WTC11 (cell line): Measurements from ENCODE around the gene MYOF. TPM values are rescaled to one million over a fixed set of nuclear protein-coding genes. Genes with fewer than 3 reads are reported as not detected.

Experiments
- ATAC-seq: fragments of 200-7000 bp; cut with Tn5 transposase; 2 replicates; pipeline ENCODE4 v1.10.0; 2021; ENCODE audit warnings: mild to moderate bottlenecking, moderate library complexity
- CTCF ChIA-PET: fragments of 300-600 bp; sonication (Branson Sonifier 250); formaldehyde crosslinking; loops from one replicate; lab custom pipeline; 2021; ENCODE audit warnings: antibody characterized with exemption; lab: Charles Lee
- POLR2A ChIA-PET: fragments of 350-600 bp; sonication (Branson Sonifier 250); formaldehyde crosslinking; loops from one replicate; lab custom pipeline; 2021; ENCODE audit warnings: antibody characterized with exemption; lab: Charles Lee
- DNase-seq: peaks from one replicate; pipeline ENCODE4 v3.0.0; 2021; ENCODE audit warnings: low spot score
- H3K27ac Mint-ChIP-seq: 2 replicates; pipeline ENCODE4 v1.8.0; 2021; ENCODE audit warnings: mixed read lengths
- H3K27me3 Mint-ChIP-seq: 2 replicates; pipeline ENCODE4 v1.8.0; 2021; ENCODE audit warnings: low read depth, mild to moderate bottlenecking, moderate library complexity, mixed read lengths
- H3K36me3 Mint-ChIP-seq: 2 replicates; pipeline ENCODE4 v1.8.0; 2021; ENCODE audit warnings: mixed read lengths
- H3K4me1 Mint-ChIP-seq: 2 replicates; pipeline ENCODE4 v1.8.0; 2022; ENCODE audit warnings: mixed read lengths
- H3K4me3 Mint-ChIP-seq: 2 replicates; pipeline ENCODE4 v1.8.0; 2021; ENCODE audit warnings: mild to moderate bottlenecking, moderate library complexity, mixed read lengths
- H3K9me3 Mint-ChIP-seq: 2 replicates; pipeline ENCODE4 v1.8.0; 2021; ENCODE audit warnings: mixed read lengths
- ATF2 ChIP-seq: sonication (generic); formaldehyde crosslinking; IDR thresholded peaks from 2 replicates; pipeline ENCODE4 v1.8.1; 2022; ENCODE audit warnings: low read depth, missing genetic modification reagents, borderline replicate concordance
- ATF3 ChIP-seq: sonication (generic); formaldehyde crosslinking; conservative IDR thresholded peaks from 2 replicates; pipeline ENCODE4 v1.8.1; 2022; ENCODE audit warnings: mild to moderate bottlenecking, missing genetic modification reagents
- CREM ChIP-seq: sonication (generic); formaldehyde crosslinking; IDR thresholded peaks from 2 replicates; pipeline ENCODE4 v1.8.1; 2022; ENCODE audit warnings: mild to moderate bottlenecking, missing genetic modification reagents, moderate library complexity
- E2F5 ChIP-seq: sonication (generic); formaldehyde crosslinking; IDR thresholded peaks from 2 replicates; pipeline ENCODE4 v1.8.1; 2022; ENCODE audit warnings: mild to moderate bottlenecking, moderate library complexity, missing genetic modification reagents
- ELF4 ChIP-seq: sonication (generic); formaldehyde crosslinking; IDR thresholded peaks from 2 replicates; pipeline ENCODE4 v1.8.1; 2022; ENCODE audit warnings: low read depth, mild to moderate bottlenecking, moderate library complexity, missing genetic modification reagents
- EMX1 ChIP-seq: fragments of 250-450 bp; sonication (Bioruptor Pico); IDR thresholded peaks from 2 replicates; pipeline ENCODE4 v1.8.0; 2021; ENCODE audit warnings: mild to moderate bottlenecking
- ESRRA ChIP-seq: sonication (generic); formaldehyde crosslinking; IDR thresholded peaks from 2 replicates; pipeline ENCODE4 v1.8.1; 2022; ENCODE audit warnings: mild to moderate bottlenecking, missing genetic modification reagents, borderline replicate concordance
- GRHL2 ChIP-seq: fragments of 250-450 bp; sonication (Bioruptor Pico); IDR thresholded peaks from 2 replicates; pipeline ENCODE4 v1.8.0; 2022; ENCODE audit warnings: mild to moderate bottlenecking, moderate library complexity; ENCODE audit not compliant: insufficient replicate concordance, severe bottlenecking
- MAX ChIP-seq: sonication (generic); formaldehyde crosslinking; IDR thresholded peaks from 2 replicates; pipeline ENCODE4 v1.8.0; 2022; ENCODE audit warnings: mild to moderate bottlenecking, missing genetic modification reagents
- TEAD1 ChIP-seq: sonication (generic); formaldehyde crosslinking; IDR thresholded peaks from 2 replicates; pipeline ENCODE4 v1.8.0; 2022; ENCODE audit warnings: mild to moderate bottlenecking, missing genetic modification reagents
- TP53 ChIP-seq: sonication (generic); formaldehyde crosslinking; IDR thresholded peaks from 2 replicates; pipeline ENCODE4 v1.8.1; 2023; ENCODE audit warnings: mild to moderate bottlenecking, missing genetic modification reagents
- USF1 ChIP-seq: sonication (generic); formaldehyde crosslinking; IDR thresholded peaks from 2 replicates; pipeline ENCODE4 v1.8.0; 2022; ENCODE audit warnings: mild to moderate bottlenecking, missing genetic modification reagents
- ZMAT4 ChIP-seq: fragments of 250-450 bp; sonication (Bioruptor Pico); IDR thresholded peaks from 2 replicates; pipeline ENCODE4 v1.9.0; 2021; ENCODE audit warnings: mild to moderate bottlenecking
- ZNF121 ChIP-seq: sonication (generic); formaldehyde crosslinking; IDR thresholded peaks from 2 replicates; pipeline ENCODE4 v1.8.0; 2023; ENCODE audit warnings: missing genetic modification reagents
- ZNF232 ChIP-seq: sonication (generic); formaldehyde crosslinking; IDR thresholded peaks from 2 replicates; pipeline ENCODE4 v1.8.0; 2022; ENCODE audit warnings: mild to moderate bottlenecking, missing genetic modification reagents
- ZNF263 ChIP-seq: sonication (generic); formaldehyde crosslinking; IDR thresholded peaks from 2 replicates; pipeline ENCODE4 v1.8.1; 2022; ENCODE audit warnings: low read depth, mild to moderate bottlenecking, moderate library complexity, missing genetic modification reagents
- ZNF423 ChIP-seq: fragments of 250-450 bp; sonication (Bioruptor Pico); IDR thresholded peaks from 2 replicates; pipeline ENCODE4 v2.1.2; 2022; ENCODE audit warnings: mild to moderate bottlenecking, moderate library complexity
- ZNF671 ChIP-seq: fragments of 250-450 bp; sonication (Bioruptor Pico); IDR thresholded peaks from 2 replicates; pipeline ENCODE4 v1.8.0; 2021; ENCODE audit warnings: mild to moderate bottlenecking
- ZSCAN18 ChIP-seq: fragments of 250-450 bp; sonication (Bioruptor Pico); IDR thresholded peaks from 2 replicates; pipeline ENCODE4 v2.1.2; 2022; ENCODE audit warnings: mild to moderate bottlenecking, moderate library complexity
- total RNA-seq: library from RNA; stranded (reverse); gene quantifications from 3 replicates; pipeline ENCODE4 v1.2.3, GENCODE V29; 2021

The MYOF gene
- total RNA-seq, 1 experiment from 2014 or later = 1.8 TPM

- TF ChIP-seq ZNF671 (CRISPR knock-in tag) (no peak), CREM (CRISPR knock-in tag) (no peak), TEAD1 (no peak), ATF3 (CRISPR knock-in tag) (no peak), TP53 (no peak), EMX1 (no peak), MAX (CRISPR knock-in tag) (no peak), ELF4 (CRISPR knock-in tag) (no peak), ZNF263 (CRISPR knock-in tag) (no peak)
- no peak for ATAC-seq
- H3K4me1 Mint-ChIP-seq = peaks cover 14% of the 10 kb centered on the region
- H3K9me3 Mint-ChIP-seq = no peaks in the 10 kb centered on the region
- ChIA-PET POLR2A (no interaction called here), CTCF (interaction anchor here (1.2 to 6.8 kb wide), 3 partner anchors 11 to 131 kb away, joined by 4 to 311 read pairs (median 5); partner anchors contain the start of gene MYOF)
- no peaks in the 10 kb centered on the region for H3K27me3 Mint-ChIP-seq
- H3K27ac Mint-ChIP-seq = no peak overlapping the region
- no peaks in the 10 kb centered on the region for H3K36me3 Mint-ChIP-seq
- DNase-seq = no peak
- H3K4me3 Mint-ChIP-seq = no peak overlapping the region
Measured at GRCh38 chr10:93379731-93380575, 102.2 kb downstream of the MYOF start.

- Mint-ChIP-seq H3K4me1 (peaks cover 13% of the 10 kb centered on the region), H3K9me3 (peaks cover 2% of the 10 kb centered on the region), H3K27ac (no peak overlapping the region), H3K4me3 (no peak overlapping the region)
- POLR2A ChIA-PET = no interaction called here
- TF ChIP-seq GRHL2 (CRISPR knock-in tag) = no peak
- TF ChIP-seq ZNF423 (CRISPR knock-in tag) = no peak
- TF ChIP-seq ZNF121 (CRISPR knock-in tag) = no peak
- no peak for TF ChIP-seq ATF2 (CRISPR knock-in tag)
- no peak for TF ChIP-seq ATF3 (CRISPR knock-in tag)
- no peak for TF ChIP-seq ZSCAN18 (CRISPR knock-in tag)
- TF ChIP-seq, all 79 proteins: peak for 0
- Mint-ChIP-seq H3K27me3 (no peaks in the 10 kb centered on the region), H3K36me3 (no peaks in the 10 kb centered on the region)
- no peak for DNase-seq
- ATAC-seq = no peak
- CTCF ChIA-PET = interaction anchor here (6.8 kb wide), 1 partner anchor 104 kb away, joined by 311 read pairs; the partner anchor contains the start of gene MYOF
Measured at GRCh38 chr10:93378997-93379730, 103.0 kb downstream of the MYOF start.

GRCh38 chr10:93378039-93378438, 104.1 kb downstream of the MYOF start:
- CTCF ChIA-PET = interaction anchor here (3.4 to 6.8 kb wide), 2 partner anchors 106 to 133 kb away, joined by 67 to 311 read pairs; partner anchors contain the start of gene MYOF

More at GRCh38 chr10:93378039-93378438, 104.1 kb downstream of the MYOF start:
- H3K4me1 Mint-ChIP-seq = peaks cover 4% of the 10 kb centered on the region; the same call in 1 of the 2 replicates
- no peak for DNase-seq
- no peaks in the 10 kb centered on the region for H3K36me3 Mint-ChIP-seq
- POLR2A ChIA-PET = no interaction called here
- no peaks in the 10 kb centered on the region for H3K27me3 Mint-ChIP-seq
- no peak for TF ChIP-seq ZMAT4 (CRISPR knock-in tag)
- TF ChIP-seq E2F5 (CRISPR knock-in tag) = no peak
- TF ChIP-seq ESRRA (CRISPR knock-in tag) = no peak
- TF ChIP-seq ZNF232 (CRISPR knock-in tag) = no peak
- TF ChIP-seq USF1 = no peak
- TF ChIP-seq MAX (CRISPR knock-in tag) = no peak
- H3K27ac Mint-ChIP-seq = no peak overlapping the region
- peaks cover 5% of the 10 kb centered on the region for H3K9me3 Mint-ChIP-seq
- no peak for ATAC-seq
- H3K4me3 Mint-ChIP-seq = no peak overlapping the region
